T-helper 17 cell (primary cell): Measurements from ENCODE around the gene APLN. TPM values are rescaled to one million over a fixed set of nuclear protein-coding genes. Genes with fewer than 3 reads are reported as not detected.

Experiments
- ATAC-seq: fragments of 150-1000 bp; cut with Tn5 transposase; 2 replicates; pipeline ENCODE4 v1.10.0; 2021; ENCODE audit warnings: mild to moderate bottlenecking, moderate library complexity
- DNase-seq, 3 donors: peaks; one replicate each; pipeline versions ENCODE4 v3.0.0 to v3.0.0-alpha.2; 2020 to 2021
- H3K9me3 ChIP-seq: one replicate; pipeline ENCODE4 v1.7.0; 2013; ENCODE audit warnings: low read length, mild to moderate bottlenecking; ENCODE audit not compliant: control insufficient read depth, poor library complexity, severe bottlenecking
- H3K27ac Mint-ChIP-seq: one replicate; pipeline ENCODE4 v1.8.0; 2022; ENCODE audit warnings: mild to moderate bottlenecking, moderate library complexity, mixed read lengths
- H3K27me3 Mint-ChIP-seq: one replicate; pipeline ENCODE4 v1.8.0; 2022; ENCODE audit warnings: mixed read lengths
- H3K36me3 Mint-ChIP-seq: one replicate; pipeline ENCODE4 v1.8.0; 2022; ENCODE audit warnings: low read depth, mixed read lengths
- H3K4me1 Mint-ChIP-seq: one replicate; pipeline ENCODE4 v1.8.0; 2022; ENCODE audit warnings: mild to moderate bottlenecking, mixed read lengths
- H3K4me3 Mint-ChIP-seq: one replicate; pipeline ENCODE4 v1.8.0; 2022; ENCODE audit warnings: mild to moderate bottlenecking, moderate library complexity, mixed read lengths
- total RNA-seq, 4 donors: library from RNA in 2 of 4; stranded (reverse) in 2 of 4; gene quantifications; one replicate each; pipeline ENCODE4 v1.2.3 and lab custom pipeline; 2022 to 2026

Gene APLN
- total RNA-seq, 2 donors from 2014 or later: not detected

DNA sequence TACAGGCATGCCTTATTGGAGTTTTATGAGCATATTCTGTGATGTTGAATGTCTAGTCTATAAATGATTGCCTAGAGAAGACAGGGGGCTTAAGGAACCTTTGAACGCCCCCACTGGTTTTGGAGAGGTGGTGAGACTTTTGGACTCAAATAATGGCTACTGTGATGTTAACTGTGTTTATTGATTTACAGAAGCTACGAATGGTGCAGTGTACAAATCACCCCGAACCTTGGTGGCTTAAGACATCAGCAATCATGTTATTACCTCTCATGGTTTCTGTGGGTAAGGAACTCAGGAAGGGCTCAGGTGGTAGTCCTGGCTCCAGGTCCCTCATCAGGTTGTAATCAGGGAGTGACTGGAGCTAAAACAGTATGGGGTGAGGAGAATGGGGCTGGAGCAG, 33.3 kb upstream of the APLN start:
- ATAC-seq (no peak), DNase-seq (no peak)
- Mint-ChIP-seq H3K4me1 (no peaks in the 10 kb centered on the region), H3K27ac (no peak overlapping the region), H3K27me3 (no peaks in the 10 kb centered on the region), H3K4me3 (no peak overlapping the region), H3K36me3 (peaks cover 5% of the 10 kb centered on the region)
- H3K9me3 ChIP-seq: no peaks in the 10 kb centered on the region

DNA sequence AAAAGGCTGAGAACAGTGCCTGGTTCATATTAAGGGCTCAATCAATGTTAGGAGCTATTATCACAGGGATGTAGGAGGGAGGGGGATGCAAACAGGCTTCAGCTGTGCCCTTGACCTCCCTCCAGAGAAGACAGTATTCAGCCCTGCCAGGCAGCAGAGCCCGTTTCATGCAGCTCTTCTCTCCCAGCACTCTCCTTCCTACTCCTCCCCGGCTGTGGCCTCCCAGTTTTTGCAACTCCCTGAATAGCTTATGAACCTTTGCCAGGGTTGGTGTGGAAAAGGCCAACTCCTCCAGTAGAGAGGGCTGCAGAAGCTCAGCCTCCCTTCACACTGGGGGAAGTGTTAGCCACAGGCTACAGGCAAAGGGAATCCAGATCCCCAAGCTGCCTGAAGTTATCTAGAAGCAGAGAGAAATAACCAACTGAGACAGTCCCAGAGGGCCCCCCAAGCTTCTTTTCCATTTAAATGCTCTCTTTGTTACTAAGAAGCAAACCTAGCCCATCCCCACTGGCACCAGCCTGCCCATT, 31.7 kb upstream of the APLN start:
- ATAC-seq: no peak
- H3K9me3 ChIP-seq: no peaks in the 10 kb centered on the region
- no peaks in the 10 kb centered on the region for H3K4me1 Mint-ChIP-seq
- H3K27me3 Mint-ChIP-seq: no peaks in the 10 kb centered on the region
- H3K36me3 Mint-ChIP-seq: peaks cover 5% of the 10 kb centered on the region
- no peak overlapping the region for H3K4me3 Mint-ChIP-seq
- DNase-seq: no peak
- H3K27ac Mint-ChIP-seq: no peak overlapping the region

DNA sequence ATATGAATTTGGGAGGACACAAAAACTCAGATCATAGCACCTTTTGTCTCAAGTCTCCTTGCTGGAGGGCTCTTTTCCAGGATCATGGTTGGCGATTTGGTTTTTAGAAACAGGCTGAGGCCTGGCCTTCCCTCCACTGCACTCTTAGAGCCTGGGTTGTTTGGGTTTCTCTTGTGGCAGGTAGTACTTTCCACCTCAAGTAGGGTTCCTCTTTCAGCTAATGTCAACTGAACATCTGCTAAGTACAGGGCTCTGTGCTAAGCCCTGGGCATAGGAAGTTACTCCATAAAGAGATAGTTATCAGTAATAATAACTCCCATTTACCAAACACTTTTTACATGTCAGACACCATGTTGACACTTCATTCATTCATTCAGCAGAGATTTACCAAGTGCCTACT, 28.2 kb upstream of the APLN start:
- Mint-ChIP-seq H3K4me1 (peaks cover 5% of the 10 kb centered on the region), H3K4me3 (no peak overlapping the region), H3K36me3 (peaks cover 5% of the 10 kb centered on the region), H3K27ac (no peak overlapping the region), H3K27me3 (no peaks in the 10 kb centered on the region)
- ATAC-seq (no peak), DNase-seq (no peak)
- H3K9me3 ChIP-seq: no peaks in the 10 kb centered on the region

DNA sequence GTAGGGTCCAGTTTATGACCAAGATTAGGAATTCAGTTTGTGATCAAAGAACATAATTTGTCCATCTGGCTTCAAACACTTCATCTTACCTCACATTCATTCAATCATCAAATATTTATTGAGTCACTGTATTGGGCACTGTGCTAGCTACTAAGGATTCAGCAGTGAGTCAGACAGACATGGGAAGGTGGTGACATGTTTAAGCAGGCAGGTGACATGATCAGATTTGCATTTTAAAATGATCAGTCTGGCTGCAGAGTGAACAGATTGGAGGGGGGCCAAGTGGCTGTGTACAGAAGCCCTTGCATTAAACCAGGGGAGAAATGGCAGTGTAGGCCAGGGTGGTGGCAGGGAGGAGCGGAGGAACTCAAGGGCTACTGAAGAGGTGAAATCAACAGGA, 25.1 kb upstream of the APLN start:
- H3K27ac Mint-ChIP-seq: no peak overlapping the region
- no peak overlapping the region for H3K4me3 Mint-ChIP-seq
- no peaks in the 10 kb centered on the region for H3K9me3 ChIP-seq
- no peak for DNase-seq
- H3K27me3 Mint-ChIP-seq: no peaks in the 10 kb centered on the region
- H3K36me3 Mint-ChIP-seq: peaks cover 8% of the 10 kb centered on the region
- peaks cover 9% of the 10 kb centered on the region for H3K4me1 Mint-ChIP-seq
- no peak for ATAC-seq

DNA sequence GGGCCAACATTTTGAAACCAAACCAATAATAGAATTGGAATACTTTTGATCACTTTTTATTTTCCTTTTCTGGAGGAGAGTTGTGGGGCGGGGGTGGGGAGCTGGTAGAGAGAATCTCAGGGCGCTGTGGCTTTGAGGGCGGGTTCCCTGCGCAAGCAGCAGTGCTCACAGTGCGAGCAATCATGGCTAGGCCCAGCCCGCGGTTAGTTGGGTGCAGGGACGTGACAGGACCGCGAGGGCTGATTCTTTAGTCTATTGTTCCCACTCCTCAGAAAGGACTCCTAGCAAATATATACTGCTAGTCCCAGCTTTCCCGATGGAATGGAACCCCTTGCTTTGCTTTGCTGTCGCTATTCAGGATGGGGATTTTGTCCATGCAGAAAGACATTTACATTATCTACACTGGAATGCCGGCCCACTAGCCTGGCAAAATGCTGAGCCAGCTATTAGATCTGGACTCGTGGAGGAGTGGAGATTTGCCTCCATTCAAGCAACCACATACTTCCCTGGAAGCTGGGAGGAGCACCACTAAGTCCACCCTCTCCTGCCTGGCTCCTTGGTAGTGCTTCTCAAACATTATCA, 23.9 kb upstream of the APLN start:
- peak; percentile 81 for ATAC-seq
- peak overlapping the region; percentile 11 for H3K27ac Mint-ChIP-seq
- no peaks in the 10 kb centered on the region for H3K9me3 ChIP-seq
- H3K27me3 Mint-ChIP-seq: no peaks in the 10 kb centered on the region
- DNase-seq: peak in 2 of 3 donors; percentile 10 to 12
- H3K4me3 Mint-ChIP-seq: peak overlapping the region; percentile 78
- peaks cover 9% of the 10 kb centered on the region for H3K4me1 Mint-ChIP-seq
- peaks cover 5% of the 10 kb centered on the region for H3K36me3 Mint-ChIP-seq

DNA sequence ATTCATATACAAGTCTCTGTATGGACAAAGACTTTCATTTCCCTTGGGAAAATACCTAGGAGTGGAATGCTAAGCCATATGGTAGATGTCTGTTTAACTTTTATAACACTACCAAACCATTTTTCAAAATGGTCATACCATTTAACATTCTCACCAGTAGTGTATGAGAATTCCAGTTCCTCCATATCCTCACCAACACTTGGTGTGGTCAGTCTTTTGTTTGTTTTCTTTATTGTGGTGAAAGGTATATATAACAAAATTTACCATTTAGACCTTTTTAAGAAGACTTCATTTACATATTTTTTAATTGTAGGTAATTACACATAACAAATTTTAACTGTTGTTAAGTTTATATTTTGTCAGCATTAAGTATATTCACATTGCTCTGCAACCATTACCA, 12.7 kb upstream of the APLN start:
- Mint-ChIP-seq H3K36me3 (no peaks in the 10 kb centered on the region), H3K4me3 (no peak overlapping the region), H3K27me3 (peaks cover 14% of the 10 kb centered on the region), H3K27ac (no peak overlapping the region), H3K4me1 (peaks cover 5% of the 10 kb centered on the region)
- DNase-seq: no peak
- ATAC-seq: no peak
- no peaks in the 10 kb centered on the region for H3K9me3 ChIP-seq

DNA sequence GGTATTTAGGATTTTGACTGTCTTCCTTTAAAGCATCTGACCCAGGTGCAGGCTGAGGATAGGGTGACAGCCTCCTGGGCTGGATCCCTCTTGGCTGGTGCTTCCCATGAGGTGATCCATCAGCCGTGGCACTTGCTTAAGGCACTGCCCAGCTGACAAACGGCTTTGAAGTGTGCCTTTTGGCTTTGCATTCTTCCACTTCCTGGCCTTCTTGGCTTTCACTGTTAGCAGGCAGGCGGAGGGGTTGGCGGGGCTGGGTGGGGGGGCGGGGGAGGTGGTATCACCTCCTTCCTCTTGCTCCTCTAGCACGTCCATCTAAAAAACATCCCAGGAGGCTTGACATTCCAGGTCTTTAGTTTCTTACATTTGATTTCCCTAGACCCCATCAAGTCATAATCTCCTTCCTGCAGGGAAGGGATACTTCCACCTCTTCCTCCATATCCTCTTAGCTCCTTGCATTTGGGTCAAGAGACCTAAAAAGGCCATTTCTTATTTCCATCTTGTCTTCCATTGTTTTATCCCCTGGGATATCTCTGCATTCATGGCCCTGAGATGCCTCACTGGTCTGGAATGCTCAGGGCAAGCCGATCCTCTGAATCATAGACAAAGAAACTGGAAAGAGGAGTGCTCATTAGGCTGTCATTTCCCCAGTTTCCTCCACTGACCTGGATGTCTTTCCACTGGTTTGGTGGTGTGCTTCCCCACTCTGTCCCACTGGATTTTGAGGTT, 11.3 kb upstream of the APLN start:
- H3K4me3 Mint-ChIP-seq: no peak overlapping the region
- no peak overlapping the region for H3K27ac Mint-ChIP-seq
- H3K9me3 ChIP-seq: no peaks in the 10 kb centered on the region
- no peaks in the 10 kb centered on the region for H3K36me3 Mint-ChIP-seq
- no peak for ATAC-seq
- no peak for DNase-seq
- peaks cover 5% of the 10 kb centered on the region for H3K4me1 Mint-ChIP-seq
- peaks cover 15% of the 10 kb centered on the region for H3K27me3 Mint-ChIP-seq

DNA sequence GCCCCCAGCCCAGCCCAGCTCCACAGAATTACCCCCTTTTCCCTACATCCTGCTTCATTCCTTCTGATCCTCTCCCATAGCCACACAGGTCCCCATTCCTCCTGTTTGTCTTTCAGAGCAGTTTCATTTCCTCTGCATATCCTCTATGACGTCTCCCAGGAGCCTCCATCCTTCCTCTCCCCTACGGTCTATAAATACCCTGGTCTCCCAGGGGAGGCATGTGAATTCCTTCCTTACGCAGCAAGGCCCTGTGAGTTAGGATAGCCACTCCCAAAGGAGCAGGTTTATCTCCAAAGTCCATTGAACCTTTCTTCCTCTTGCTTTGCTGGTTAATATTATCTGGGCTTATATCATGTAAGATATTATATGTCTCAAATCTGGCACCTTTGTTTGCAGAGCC, 8.4 kb upstream of the APLN start:
- H3K36me3 Mint-ChIP-seq: no peaks in the 10 kb centered on the region
- H3K27ac Mint-ChIP-seq: no peak overlapping the region
- peaks cover 15% of the 10 kb centered on the region for H3K27me3 Mint-ChIP-seq
- H3K4me1 Mint-ChIP-seq: peaks cover 5% of the 10 kb centered on the region
- ATAC-seq: no peak
- no peak for DNase-seq
- H3K4me3 Mint-ChIP-seq: no peak overlapping the region
- no peaks in the 10 kb centered on the region for H3K9me3 ChIP-seq

DNA sequence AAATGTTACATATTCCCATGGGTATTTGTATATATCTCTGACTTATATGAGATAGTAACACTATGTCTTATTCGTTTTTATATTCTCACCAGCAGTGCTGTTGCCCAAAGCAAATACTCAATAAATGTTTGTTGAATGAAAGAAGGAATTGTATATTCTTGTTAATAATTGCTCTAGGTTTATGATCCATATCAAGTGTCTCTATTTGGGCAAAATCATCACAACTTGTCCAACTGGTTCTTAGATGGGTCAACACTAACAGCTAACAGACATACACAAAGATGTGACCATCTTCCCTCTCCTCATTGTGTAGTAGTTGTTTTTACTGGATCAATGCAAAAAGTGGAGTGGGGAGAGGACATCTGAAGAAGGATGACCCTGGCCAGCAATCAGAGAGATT, 6.6 kb upstream of the APLN start:
- ATAC-seq (no peak), DNase-seq (no peak)
- no peaks in the 10 kb centered on the region for H3K36me3 Mint-ChIP-seq
- H3K27me3 Mint-ChIP-seq: peaks cover 13% of the 10 kb centered on the region
- H3K9me3 ChIP-seq: no peaks in the 10 kb centered on the region
- no peak overlapping the region for H3K4me3 Mint-ChIP-seq
- H3K4me1 Mint-ChIP-seq: peaks cover 5% of the 10 kb centered on the region
- H3K27ac Mint-ChIP-seq: no peak overlapping the region

DNA sequence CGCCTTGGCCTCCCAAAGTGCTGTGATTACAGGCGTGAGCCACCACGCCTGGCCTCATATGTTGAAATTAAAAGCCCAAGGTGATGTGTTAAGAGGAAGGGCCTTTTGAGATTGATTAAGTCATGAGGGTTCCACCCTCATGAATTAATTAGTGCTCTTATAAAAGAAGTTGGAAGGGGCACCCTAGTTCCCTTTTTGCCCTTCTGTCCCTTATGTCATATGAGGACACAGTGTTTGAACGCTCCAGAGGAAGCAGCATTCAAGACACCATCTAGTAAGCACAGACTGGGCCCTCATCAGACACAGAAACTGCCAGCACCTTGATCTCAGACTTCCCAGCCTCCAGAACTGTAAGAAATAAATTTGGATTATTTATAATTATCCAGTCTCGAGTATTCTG, 5.1 kb upstream of the APLN start:
- Mint-ChIP-seq H3K27me3 (peaks cover 17% of the 10 kb centered on the region), H3K36me3 (no peaks in the 10 kb centered on the region), H3K4me3 (no peak overlapping the region), H3K4me1 (peaks cover 10% of the 10 kb centered on the region), H3K27ac (no peak overlapping the region)
- ATAC-seq (no peak), DNase-seq (no peak)
- H3K9me3 ChIP-seq: no peaks in the 10 kb centered on the region

DNA sequence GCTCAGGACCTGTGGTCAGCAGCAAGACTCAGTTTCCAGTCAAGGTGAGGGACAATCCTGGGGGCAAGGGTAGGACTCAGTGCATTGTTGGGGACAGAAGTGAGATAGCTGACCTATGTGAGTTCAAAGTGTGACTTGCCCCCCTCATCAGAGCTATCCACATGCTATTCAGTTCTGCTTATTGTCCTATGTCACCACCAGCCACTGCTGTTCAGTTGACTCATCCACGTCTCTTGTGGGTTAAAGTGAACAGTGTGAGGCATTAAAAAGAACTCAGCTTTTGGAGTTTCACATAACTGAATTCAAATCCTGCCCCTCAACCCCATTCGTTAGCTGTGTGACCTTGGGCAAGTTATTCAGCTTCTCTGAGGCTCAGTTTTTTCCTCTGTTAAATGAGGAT, 4.4 kb upstream of the APLN start:
- peaks cover 10% of the 10 kb centered on the region for H3K4me1 Mint-ChIP-seq
- no peaks in the 10 kb centered on the region for H3K9me3 ChIP-seq
- H3K27ac Mint-ChIP-seq: no peak overlapping the region
- H3K36me3 Mint-ChIP-seq: no peaks in the 10 kb centered on the region
- DNase-seq: no peak
- H3K4me3 Mint-ChIP-seq: no peak overlapping the region
- peaks cover 17% of the 10 kb centered on the region for H3K27me3 Mint-ChIP-seq
- ATAC-seq: no peak

DNA sequence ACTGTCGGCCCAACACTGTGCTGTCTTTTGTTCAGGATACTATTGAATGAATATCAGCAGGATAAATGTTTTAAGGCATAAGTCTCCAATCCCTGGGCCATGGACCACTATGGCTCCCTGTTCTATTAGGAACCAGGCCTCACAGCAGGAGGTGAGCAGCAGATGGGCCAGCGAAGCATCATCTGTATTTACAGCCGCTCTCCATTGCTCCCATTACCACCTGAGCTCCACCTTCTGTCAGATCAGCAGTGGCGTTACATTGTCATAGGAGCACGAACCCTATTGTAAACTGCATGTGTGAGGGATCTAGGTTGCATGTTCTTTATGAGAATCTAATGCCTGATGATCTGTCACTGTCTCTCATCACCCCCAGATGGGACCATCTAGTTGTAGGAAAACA, 3.7 kb upstream of the APLN start:
- Mint-ChIP-seq H3K36me3 (no peaks in the 10 kb centered on the region), H3K27ac (no peak overlapping the region), H3K4me3 (no peak overlapping the region), H3K27me3 (peaks cover 17% of the 10 kb centered on the region), H3K4me1 (peaks cover 11% of the 10 kb centered on the region)
- DNase-seq (no peak), ATAC-seq (no peak)
- H3K9me3 ChIP-seq: no peaks in the 10 kb centered on the region

DNA sequence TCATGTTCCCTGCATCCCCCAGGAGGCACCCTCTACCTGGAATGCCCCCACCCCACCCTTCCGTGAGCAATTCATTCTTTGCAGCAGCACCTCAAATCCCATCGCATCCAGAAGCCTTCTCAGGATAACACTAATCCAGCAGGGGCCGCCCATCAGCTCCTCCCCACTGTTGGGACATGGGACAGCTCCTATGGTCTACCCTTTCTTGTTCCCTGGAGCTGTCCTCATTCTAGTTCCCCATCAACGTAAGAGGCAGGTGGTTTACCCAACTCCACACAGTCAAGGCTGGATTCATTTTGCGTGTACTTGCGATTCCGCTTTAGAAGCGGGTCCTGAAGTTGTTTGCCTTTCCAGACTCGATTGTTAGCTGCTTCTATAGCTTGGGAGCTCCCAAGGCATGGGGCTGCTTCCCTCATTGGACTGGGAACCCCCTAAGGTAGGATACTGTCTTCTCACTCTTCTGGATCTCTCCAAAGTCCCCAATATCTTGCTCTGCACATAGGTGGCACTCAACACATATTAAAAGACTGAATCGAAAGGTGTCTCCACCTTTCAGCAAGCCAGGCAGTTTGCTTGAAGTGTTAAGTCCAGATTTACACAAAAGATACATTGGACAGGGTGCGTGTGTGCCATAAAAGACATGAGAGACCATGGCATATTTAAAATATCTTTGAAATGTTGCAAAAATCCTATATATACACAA, 942 bp upstream of the APLN start:
- peaks cover 9% of the 10 kb centered on the region for H3K4me1 Mint-ChIP-seq
- no peaks in the 10 kb centered on the region for H3K36me3 Mint-ChIP-seq
- ATAC-seq (peak; percentile 57), DNase-seq (no peak)
- peaks cover 7% of the 10 kb centered on the region for H3K27me3 Mint-ChIP-seq
- no peaks in the 10 kb centered on the region for H3K9me3 ChIP-seq
- H3K27ac Mint-ChIP-seq: no peak overlapping the region
- H3K4me3 Mint-ChIP-seq: peak overlapping the region; percentile 88
